Ovary (tissue), 3 donors: ENCODE results near the gene ANKRD40.

Source experiments
- EP300 ChIP-seq: sonication (generic); formaldehyde crosslinking; IDR thresholded peaks from one replicate; pipeline ENCODE4 v1.6.1; 2017; ENCODE audit warnings: antibody characterized with exemption
- POLR2A ChIP-seq: fragments of 450-650 bp; IDR thresholded peaks from one replicate; pipeline ENCODE4 v1.6.1; 2017; ENCODE audit warnings: antibody characterized with exemption, mild to moderate bottlenecking, moderate library complexity
- TF ChIP-seq, protein P1 (sequence below), 3 donors: fragments of 450-650 bp in 2 of 3; fragments of 200-600 bp in 1 of 3; IDR thresholded peaks; one replicate each; pipeline versions ENCODE4 v1.5.1 to v1.8.0; 2016 to 2022; ENCODE audit warnings: antibody characterized with exemption in 3 of 3, mild to moderate bottlenecking in 1 of 3
- donor health status: DM: no; HTN: no; CAD: no.

DNA sequence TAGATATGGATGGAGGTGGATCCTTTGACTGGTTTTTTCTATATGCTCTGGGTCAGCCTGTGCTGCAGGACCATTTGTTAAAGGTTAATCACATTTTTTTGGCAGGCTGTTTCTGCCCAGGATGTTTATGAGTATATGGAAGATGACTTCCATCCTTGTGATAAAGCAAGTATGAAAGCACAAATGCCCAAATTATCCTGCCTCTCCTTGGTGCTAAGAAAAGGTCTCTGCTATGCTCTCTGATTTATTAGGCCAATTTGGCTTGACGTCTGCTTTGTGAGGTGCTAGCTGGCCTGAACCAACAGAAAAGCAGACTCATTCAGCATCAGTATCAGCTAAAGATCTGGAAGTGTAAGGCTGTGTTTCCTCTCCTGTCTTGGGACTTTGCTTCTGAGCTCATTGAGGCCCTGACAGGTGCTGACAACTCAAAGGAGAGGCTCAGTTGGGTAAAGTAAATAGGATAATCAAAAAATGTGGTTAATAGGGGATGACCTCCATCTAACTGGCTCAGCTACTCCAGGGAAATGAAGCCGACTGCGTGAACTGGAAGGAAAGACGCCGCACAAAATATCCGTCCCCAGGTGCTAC is 15.2 kb downstream of the ANKRD40 start:
- no peak for TF ChIP-seq POLR2A
- TF ChIP-seq, protein P1, sequence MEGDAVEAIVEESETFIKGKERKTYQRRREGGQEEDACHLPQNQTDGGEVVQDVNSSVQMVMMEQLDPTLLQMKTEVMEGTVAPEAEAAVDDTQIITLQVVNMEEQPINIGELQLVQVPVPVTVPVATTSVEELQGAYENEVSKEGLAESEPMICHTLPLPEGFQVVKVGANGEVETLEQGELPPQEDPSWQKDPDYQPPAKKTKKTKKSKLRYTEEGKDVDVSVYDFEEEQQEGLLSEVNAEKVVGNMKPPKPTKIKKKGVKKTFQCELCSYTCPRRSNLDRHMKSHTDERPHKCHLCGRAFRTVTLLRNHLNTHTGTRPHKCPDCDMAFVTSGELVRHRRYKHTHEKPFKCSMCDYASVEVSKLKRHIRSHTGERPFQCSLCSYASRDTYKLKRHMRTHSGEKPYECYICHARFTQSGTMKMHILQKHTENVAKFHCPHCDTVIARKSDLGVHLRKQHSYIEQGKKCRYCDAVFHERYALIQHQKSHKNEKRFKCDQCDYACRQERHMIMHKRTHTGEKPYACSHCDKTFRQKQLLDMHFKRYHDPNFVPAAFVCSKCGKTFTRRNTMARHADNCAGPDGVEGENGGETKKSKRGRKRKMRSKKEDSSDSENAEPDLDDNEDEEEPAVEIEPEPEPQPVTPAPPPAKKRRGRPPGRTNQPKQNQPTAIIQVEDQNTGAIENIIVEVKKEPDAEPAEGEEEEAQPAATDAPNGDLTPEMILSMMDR (IDR thresholded peaks at IDR 0.05), result no peak
- no peak for TF ChIP-seq EP300
